Prostate gland (tissue), 2 donors: ENCODE measurements around the gene NID1. TPM values are rescaled to one million over a fixed set of nuclear protein-coding genes. Genes with fewer than 3 reads are reported as not detected.

Experiments used
- DNase-seq: peaks from one replicate; pipeline ENCODE4 v3.0.0-alpha.2; 2019; ENCODE audit warnings: low spot score
- H3K27ac ChIP-seq, 2 donors: fragments of 200-600 bp; sonication (generic); 2 replicates each; pipeline ENCODE4 v1.5.1; 2017 to 2019
- H3K27me3 ChIP-seq: fragments of 200-600 bp; sonication (generic); replicated peaks from 2 replicates; pipeline ENCODE4 v1.5.1; 2019; ENCODE audit not compliant: insufficient read depth
- H3K36me3 ChIP-seq, 2 donors: fragments of 200-600 bp; sonication (generic); 1 replicate in 1 of 2; 2 replicates in 1 of 2; pipeline versions ENCODE4 v1.5.1 to v1.8.1; 2017 to 2019
- H3K4me1 ChIP-seq: fragments of 200-600 bp; sonication (generic); replicated peaks from 2 replicates; pipeline ENCODE4 v1.5.1; 2019
- H3K4me3 ChIP-seq, 2 donors: fragments of 200-600 bp; sonication (generic); 2 replicates each; pipeline ENCODE4 v1.5.1; 2017 to 2019
- H3K9me3 ChIP-seq: fragments of 200-600 bp; sonication (generic); 2 replicates; pipeline ENCODE4 v1.5.1; 2017
- CTCF ChIP-seq, 4 experiments: fragments of 200-600 bp in 2 of 4; fragments of 450-650 bp in 2 of 4; sonication (generic) in 2 of 4; IDR thresholded peaks; 1 replicate in 3 of 4; 2 replicates in 1 of 4; pipeline ENCODE4 v1.5.1; 2016 to 2019; ENCODE audit warnings: antibody characterized with exemption in 4 of 4, mild to moderate bottlenecking in 2 of 4, moderate library complexity in 2 of 4
- POLR2A ChIP-seq: fragments of 450-650 bp; IDR thresholded peaks from one replicate; pipeline ENCODE4 v1.6.1; 2016; ENCODE audit warnings: antibody characterized with exemption, mild to moderate bottlenecking
- POLR2AphosphoS5 ChIP-seq: sonication (generic); formaldehyde crosslinking; IDR thresholded peaks from one replicate; pipeline ENCODE4 v1.6.1; 2017; ENCODE audit warnings: antibody characterized with exemption
- WGBS: methylation state at CpG from one replicate; pipeline ENCODE4 v1.1.5; 2018; 5-methylcytosine and 5-hydroxymethylcytosine counted together
- intact Hi-C: fragments of 100-400 bp; cut with DNase I; formaldehyde crosslinking; loops from one replicate; pipeline ENCODE4 v1.14.2; 2022
- total RNA-seq, 2 donors: library from RNA; depleted of rRNA; stranded (reverse); fragments of >200 nt; gene quantifications; one replicate each; pipeline ENCODE4 v1.1.0, GENCODE V29; 2016

NID1 gene
- total RNA-seq, 2 donors from 2014 or later, result 21.6 to 74.9 TPM

- no peak overlapping the region for H3K27ac ChIP-seq
Measured at GRCh38 chr1:236030534-236030933, 34.4 kb downstream of the NID1 start.

GRCh38 chr1:236029428-236029940 lies 35.4 kb downstream of the NID1 start:
- Histone ChIP-seq H3K36me3 (peaks cover 0 to 9% of the 10 kb centered on the region in 2 donors), H3K9me3 (no peaks in the 10 kb centered on the region), H3K27me3 (no peaks in the 10 kb centered on the region), H3K4me1 (no peaks in the 10 kb centered on the region), H3K27ac (no peak overlapping the region), H3K4me3 (no peak overlapping the region)
- TF ChIP-seq POLR2AphosphoS5, result no peak
- intact Hi-C loops, result no loop called here
- 94% methylated on average over 26 of the region's 26 CpGs for WGBS
- no peak for DNase-seq

More at GRCh38 chr1:236030534-236030933, 34.4 kb downstream of the NID1 start:
- Histone ChIP-seq H3K4me1 (no peaks in the 10 kb centered on the region), H3K9me3 (no peaks in the 10 kb centered on the region), H3K36me3 (peaks cover 0 to 3% of the 10 kb centered on the region in 2 donors), H3K4me3 (no peak overlapping the region), H3K27me3 (no peaks in the 10 kb centered on the region)
- intact Hi-C loops, result no loop called here
- no peak for DNase-seq
- WGBS, result 25% methylated on average over 3 of the region's 3 CpGs
- TF ChIP-seq POLR2AphosphoS5, result no peak
- no peak for TF ChIP-seq POLR2A
- no peak for TF ChIP-seq CTCF (IDR thresholded peaks at IDR 0.05)

- Histone ChIP-seq H3K4me3 (no peak overlapping the region), H3K27ac (no peak overlapping the region), H3K36me3 (peaks cover 0 to 9% of the 10 kb centered on the region in 2 donors), H3K27me3 (no peaks in the 10 kb centered on the region), H3K9me3 (no peaks in the 10 kb centered on the region), H3K4me1 (no peaks in the 10 kb centered on the region)
- TF ChIP-seq POLR2A (no peak), CTCF (IDR thresholded peaks at IDR 0.05) (no peak), POLR2AphosphoS5 (no peak)
- DNase-seq, result no peak
- 69% methylated on average over 4 of the region's 4 CpGs for WGBS
- intact Hi-C loops, result no loop called here
Measured at GRCh38 chr1:236027104-236027503, 37.8 kb downstream of the NID1 start.

- intact Hi-C loops, result no loop called here
- TF ChIP-seq POLR2AphosphoS5 (no peak), POLR2A (no peak), CTCF (IDR thresholded peaks at IDR 0.05) (no peak)
- H3K9me3 ChIP-seq, result no peaks in the 10 kb centered on the region
- no peak overlapping the region for H3K4me3 ChIP-seq
- H3K4me1 ChIP-seq, result no peaks in the 10 kb centered on the region
- H3K27me3 ChIP-seq, result no peaks in the 10 kb centered on the region
- 96% methylated on average over 14 of the region's 14 CpGs for WGBS
- no peak for DNase-seq
- H3K27ac ChIP-seq, result no peak overlapping the region
- H3K36me3 ChIP-seq, result peaks cover 0 to 9% of the 10 kb centered on the region in 2 donors
Measured at GRCh38 chr1:236025836-236026235, 39.1 kb downstream of the NID1 start.

GRCh38 chr1:236024641-236025040 lies 40.2 kb downstream of the NID1 start:
- Histone ChIP-seq H3K9me3 (no peaks in the 10 kb centered on the region), H3K4me1 (no peaks in the 10 kb centered on the region), H3K36me3 (peaks cover 0 to 9% of the 10 kb centered on the region in 2 donors), H3K27me3 (no peaks in the 10 kb centered on the region), H3K27ac (no peak overlapping the region), H3K4me3 (no peak overlapping the region)
- intact Hi-C loops, result no loop called here
- WGBS, result 88% methylated on average over 7 of the region's 7 CpGs
- TF ChIP-seq POLR2AphosphoS5 (no peak), POLR2A (no peak), CTCF (IDR thresholded peaks at IDR 0.05) (no peak)
- DNase-seq, result no peak
